RKO (cell line): Measurements from ENCODE around the gene DISC1.

Experiments
- DNase-seq: peaks from one replicate; pipeline ENCODE4 v3.0.0-alpha.2; 2016; ENCODE audit warnings: low spot score

The DISC1 gene

DNA sequence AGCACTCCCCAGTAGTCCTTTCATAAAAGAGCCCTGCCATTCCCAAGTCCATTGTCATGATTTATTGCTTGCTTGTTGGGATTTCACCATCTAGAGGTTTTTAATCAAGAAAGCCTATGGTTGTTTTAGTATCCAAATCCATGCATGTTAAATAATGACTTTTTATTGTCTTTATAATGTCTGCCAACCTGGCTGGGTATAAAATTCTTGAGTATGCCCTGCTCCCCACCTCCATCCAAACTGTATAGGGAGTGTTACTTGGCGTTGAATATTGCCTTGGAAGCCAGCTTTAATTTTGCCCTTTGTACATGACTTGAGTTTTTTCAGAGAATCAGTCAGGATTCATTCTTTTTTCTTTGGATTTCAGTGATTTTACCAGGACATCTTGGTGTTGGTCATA lies 44.2 kb downstream of the DISC1 start:
- no peak for DNase-seq

- no peak for DNase-seq
Observed at GRCh38 chr1:231674575-231674974, 48.0 kb downstream of the DISC1 start.

GRCh38 chr1:231676487-231676886 lies 49.9 kb downstream of the DISC1 start:
- DNase-seq = no peak

- DNase-seq = no peak
Observed at GRCh38 chr1:231677442-231677841, 50.9 kb downstream of the DISC1 start.

GRCh38 chr1:231678011-231678432 lies 51.4 kb downstream of the DISC1 start:
- no peak for DNase-seq

DNA sequence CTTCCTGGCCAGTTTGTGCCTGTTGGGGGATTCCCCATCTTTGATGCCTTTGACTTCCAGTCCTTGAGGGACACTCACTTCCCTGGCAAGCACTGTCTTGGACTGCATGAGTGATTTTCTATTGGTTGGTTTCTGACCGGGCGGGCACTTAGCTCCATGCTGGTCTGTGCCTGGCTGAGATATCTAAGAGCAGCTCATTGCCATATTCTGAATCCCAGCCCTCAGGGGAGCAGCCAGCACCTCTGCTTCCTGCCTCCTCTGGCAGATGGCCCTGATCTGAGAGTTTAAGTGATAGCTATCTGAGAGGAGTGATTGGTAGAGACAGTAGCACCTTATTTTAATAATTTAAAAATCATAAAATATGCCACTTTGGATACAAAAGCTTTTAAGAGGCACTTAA lies 52.5 kb downstream of the DISC1 start:
- DNase-seq = no peak

DNA sequence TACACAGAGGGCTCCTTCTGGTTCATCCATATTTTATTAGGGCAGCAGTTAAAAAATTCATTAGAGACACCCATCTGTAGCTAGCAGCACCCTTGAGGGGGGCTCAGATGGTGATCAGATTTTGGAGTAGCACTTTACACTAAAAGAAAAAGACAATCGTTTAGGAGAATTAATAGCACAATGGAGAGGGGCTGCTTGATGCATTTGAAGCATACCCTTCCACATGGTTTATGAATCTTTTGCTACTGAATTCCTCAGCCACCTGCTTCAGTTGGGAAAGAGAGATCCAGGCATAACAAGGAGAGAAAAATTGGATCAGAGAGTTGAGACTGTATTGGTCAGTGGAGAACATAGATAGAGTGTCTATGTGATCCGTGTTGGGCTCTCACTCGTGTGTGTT lies 54.4 kb downstream of the DISC1 start:
- DNase-seq = no peak

GRCh38 chr1:231682779-231683178 lies 56.2 kb downstream of the DISC1 start:
- DNase-seq = no peak

DNA sequence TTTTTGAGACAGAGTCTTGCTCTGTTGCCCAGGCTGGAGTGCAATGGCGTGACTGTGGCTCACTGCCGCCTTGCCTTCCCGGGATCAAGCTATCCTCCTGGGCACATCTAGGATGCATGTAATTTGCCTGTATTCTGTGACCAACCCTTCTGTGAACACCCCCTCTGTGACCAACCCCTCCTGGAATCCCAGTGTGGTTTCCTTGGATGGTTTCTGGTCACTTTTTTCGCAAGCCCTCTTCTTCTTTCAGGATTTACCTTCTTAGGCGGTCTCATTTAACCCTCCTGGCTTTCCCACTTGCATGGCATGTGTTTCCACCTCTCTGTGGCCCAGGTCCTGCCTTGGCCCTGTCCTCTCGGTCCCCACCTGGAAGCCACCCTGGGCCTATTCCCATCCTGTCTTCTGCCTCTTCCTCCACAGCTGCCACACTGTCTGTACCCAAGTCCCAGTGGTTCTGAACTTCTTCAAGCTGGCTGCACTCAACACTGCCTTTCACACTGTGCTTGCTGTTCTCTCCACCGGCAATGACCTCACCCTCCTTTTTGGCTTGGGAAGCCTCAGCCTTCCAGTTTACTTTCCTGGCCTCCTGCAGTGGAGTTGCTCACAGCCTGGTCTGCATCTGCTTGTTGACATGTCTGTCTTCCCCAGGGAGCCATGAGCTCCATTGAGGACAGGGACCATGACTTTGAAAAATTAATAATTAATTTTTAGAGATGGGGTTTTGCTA lies 57.0 kb downstream of the DISC1 start:
- DNase-seq = no peak

- DNase-seq = no peak
Observed at GRCh38 chr1:231684356-231685244, 58.0 kb downstream of the DISC1 start.

GRCh38 chr1:231686384-231686783 lies 59.8 kb downstream of the DISC1 start:
- no peak for DNase-seq

GRCh38 chr1:231688989-231689388 lies 62.4 kb downstream of the DISC1 start:
- no peak for DNase-seq

- no peak for DNase-seq
Observed at GRCh38 chr1:231690059-231690458, 63.5 kb downstream of the DISC1 start.

- DNase-seq = no peak
Observed at GRCh38 chr1:231691618-231692259, 65.1 kb downstream of the DISC1 start.

- DNase-seq = no peak
Observed at GRCh38 chr1:231693361-231694074, 66.9 kb downstream of the DISC1 start.

DNA sequence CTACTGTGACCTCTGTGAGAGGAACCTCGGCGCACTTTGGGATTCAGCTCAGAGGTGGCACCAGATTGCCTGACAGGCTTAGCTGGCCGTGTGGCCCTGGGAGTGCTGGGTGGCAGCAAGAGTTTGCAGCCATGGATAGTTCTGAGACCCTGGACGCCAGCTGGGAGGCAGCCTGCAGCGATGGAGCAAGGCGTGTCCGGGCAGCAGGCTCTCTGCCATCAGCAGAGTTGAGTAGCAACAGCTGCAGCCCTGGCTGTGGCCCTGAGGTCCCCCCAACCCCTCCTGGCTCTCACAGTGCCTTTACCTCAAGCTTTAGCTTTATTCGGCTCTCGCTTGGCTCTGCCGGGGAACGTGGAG lies 67.5 kb downstream of the DISC1 start:
- DNase-seq = no peak

- DNase-seq = no peak
Observed at GRCh38 chr1:231694465-231695077, 68.0 kb downstream of the DISC1 start.

- no peak for DNase-seq
Observed at GRCh38 chr1:231695439-231696255, 69.1 kb downstream of the DISC1 start.

GRCh38 chr1:231699784-231700183 lies 73.2 kb downstream of the DISC1 start:
- no peak for DNase-seq

DNA sequence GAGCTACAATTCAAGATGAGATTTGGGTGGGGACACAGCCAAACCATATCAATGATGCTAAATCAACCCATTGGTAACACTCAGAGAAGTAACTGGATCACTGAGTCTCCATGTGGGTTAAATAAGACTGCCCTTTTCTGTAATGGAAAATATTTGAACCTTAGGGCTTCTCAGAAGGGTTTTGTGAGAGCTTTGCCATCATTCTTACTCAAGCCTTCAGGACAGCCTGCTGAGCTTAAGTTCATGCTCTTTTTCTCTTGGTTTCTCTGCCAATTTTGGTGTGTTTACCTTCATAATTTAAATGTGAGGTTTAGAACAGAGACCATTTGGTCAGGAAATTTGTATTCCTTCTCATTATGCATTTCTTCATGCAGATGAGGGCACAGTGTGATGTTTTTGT lies 74.7 kb downstream of the DISC1 start:
- no peak for DNase-seq

GRCh38 chr1:231702331-231702730 lies 75.7 kb downstream of the DISC1 start:
- no peak for DNase-seq
